HEK293T (cell line): ENCODE data around the gene DHRS7C.

Source experiments
- L3MBTL2 ChIP-seq: fragments of 450-650 bp; conservative IDR thresholded peaks from 2 replicates; pipeline ENCODE4 v1.6.1; 2016; ENCODE audit warnings: mild to moderate bottlenecking
- TARDBP ChIP-seq: fragments of 450-650 bp; IDR thresholded peaks from 2 replicates; pipeline ENCODE4 v1.6.1; 2016

DNA sequence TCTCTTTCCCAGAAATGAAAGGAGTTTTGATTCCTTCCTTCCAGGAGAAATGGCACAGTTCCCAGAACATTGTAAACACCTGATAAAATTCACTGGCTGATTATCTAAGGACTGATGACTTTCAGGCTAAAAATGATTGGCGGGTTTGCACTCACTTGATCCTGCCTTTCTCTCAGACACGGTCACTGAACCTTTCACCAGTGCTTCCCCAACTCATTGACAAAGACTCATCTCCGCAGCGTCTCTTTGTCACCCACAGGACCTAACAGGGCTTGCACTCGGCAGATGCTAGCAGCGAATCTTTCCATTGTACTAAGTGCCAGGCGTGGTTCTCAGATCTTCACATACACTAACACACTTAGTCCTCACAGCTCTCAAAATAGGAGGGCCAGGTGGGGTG is 7.3 kb upstream of the DHRS7C start:
- TF ChIP-seq TARDBP (no peak), L3MBTL2 (no peak)
